IPS-18c (cell line): ENCODE data around the gene TUFT1.

Experiments
- H3K4me3 ChIP-seq: 2 replicates; pipeline ENCODE4 v1.7.0; 2013; ENCODE audit warnings: low read depth, mild to moderate bottlenecking, low read length, moderate library complexity; ENCODE audit not compliant: insufficient read depth
- H3K9me3 ChIP-seq: one replicate; pipeline ENCODE4 v1.6.1; 2013; ENCODE audit warnings: mild to moderate bottlenecking, low read length, moderate library complexity; ENCODE audit not compliant: control insufficient read depth, insufficient read depth

The TUFT1 gene

DNA sequence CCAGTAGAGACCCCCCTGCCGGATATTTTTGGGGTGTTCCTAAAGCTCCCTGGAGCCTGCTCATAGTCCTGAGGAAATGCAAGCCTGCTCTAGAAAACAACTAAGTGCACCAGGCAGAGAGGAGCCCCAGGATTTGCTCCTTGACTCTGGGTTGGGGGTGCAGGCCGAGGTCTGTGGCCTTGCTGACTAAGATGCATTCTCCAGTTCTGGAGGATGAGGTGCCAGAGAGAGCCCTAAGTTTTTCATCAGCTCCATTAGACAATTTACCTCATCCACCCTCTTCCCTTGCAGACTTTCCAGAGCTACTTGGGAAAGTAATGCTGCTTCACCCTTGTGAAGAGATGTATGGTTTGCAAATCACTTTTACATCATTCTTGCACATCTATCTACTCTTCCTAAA lies 9.1 kb downstream of the TUFT1 start:
- Histone ChIP-seq H3K4me3 (no peak overlapping the region), H3K9me3 (no peaks in the 10 kb centered on the region)

DNA sequence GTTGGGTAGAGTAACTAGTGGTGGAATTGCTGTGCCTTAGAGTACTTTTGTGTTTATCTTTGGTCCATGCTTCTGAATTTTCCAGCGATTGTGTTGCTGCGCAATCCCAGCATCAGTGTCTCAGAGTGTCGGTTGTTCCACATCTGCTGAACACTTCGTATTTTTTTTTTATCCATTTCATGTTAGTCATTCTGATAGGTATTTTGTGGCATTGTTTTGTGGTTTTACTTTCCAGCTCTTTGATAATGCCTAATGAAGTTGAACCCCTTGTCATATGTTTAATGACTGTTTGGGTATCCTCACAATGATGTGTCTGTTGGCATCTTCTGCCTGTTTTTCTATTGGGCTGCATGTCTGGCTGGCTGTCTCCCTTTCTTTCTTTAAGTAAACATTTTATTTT lies 13.6 kb downstream of the TUFT1 start:
- Histone ChIP-seq H3K4me3 (no peak overlapping the region), H3K9me3 (no peaks in the 10 kb centered on the region)

DNA sequence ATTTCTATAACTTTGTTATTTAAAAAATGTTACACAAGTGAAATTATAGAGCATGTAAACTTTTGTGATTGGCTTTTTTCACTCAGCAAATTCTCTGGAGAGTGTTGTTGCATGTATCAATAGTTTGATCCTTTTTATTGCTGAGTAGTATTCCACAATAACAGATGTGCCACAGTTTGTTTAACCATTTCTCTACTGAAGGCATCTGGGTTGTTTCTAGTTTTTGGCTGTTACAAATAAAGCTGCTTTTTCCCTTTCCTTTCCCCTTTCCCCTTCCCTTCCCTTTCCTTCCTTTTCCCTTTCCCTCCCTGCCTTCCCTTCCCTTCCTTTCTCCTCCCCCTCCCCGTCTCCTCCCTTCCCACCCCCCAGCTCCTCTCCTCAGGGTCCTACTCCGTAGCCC lies 15.9 kb downstream of the TUFT1 start:
- Histone ChIP-seq H3K9me3 (no peaks in the 10 kb centered on the region), H3K4me3 (no peak overlapping the region)

DNA sequence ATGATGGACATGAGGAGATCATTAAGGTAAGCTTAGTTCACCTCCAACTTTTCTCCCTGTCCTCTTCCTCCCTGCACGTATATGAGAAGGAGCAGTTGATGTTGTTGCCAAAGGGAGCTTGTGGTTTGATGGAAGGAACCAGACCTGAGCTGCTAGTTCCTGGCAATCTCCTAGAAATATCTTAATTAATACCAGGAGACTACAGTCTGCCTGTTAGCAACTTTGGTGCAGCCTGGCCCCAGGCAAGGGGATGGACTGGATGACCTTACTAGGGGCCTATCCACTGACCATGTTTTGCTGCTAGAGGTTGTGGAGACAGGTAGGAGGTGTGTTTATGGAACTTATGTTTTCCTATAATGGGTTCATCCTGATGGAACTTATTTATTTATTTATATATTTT lies 22.6 kb downstream of the TUFT1 start:
- no peak overlapping the region for H3K4me3 ChIP-seq
- no peaks in the 10 kb centered on the region for H3K9me3 ChIP-seq

DNA sequence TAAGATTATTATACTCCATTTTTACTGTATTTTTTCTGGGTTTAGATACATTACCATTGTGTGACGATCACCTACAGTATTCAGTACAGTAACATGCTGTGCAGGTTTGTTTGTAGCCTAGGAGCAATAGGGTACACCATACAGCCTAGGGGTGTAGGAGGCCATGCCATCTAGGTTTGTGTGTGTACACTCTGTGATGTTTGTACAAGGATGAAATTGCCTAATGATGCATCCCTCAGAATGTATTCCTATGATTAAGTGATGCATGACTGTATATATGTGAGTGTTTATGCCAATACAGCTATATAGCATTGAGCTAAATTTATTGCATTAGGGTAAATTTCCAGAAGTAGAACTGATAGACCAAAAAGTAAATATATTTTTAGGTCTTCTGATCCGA lies 23.3 kb downstream of the TUFT1 start:
- H3K4me3 ChIP-seq = no peak overlapping the region
- no peaks in the 10 kb centered on the region for H3K9me3 ChIP-seq

DNA sequence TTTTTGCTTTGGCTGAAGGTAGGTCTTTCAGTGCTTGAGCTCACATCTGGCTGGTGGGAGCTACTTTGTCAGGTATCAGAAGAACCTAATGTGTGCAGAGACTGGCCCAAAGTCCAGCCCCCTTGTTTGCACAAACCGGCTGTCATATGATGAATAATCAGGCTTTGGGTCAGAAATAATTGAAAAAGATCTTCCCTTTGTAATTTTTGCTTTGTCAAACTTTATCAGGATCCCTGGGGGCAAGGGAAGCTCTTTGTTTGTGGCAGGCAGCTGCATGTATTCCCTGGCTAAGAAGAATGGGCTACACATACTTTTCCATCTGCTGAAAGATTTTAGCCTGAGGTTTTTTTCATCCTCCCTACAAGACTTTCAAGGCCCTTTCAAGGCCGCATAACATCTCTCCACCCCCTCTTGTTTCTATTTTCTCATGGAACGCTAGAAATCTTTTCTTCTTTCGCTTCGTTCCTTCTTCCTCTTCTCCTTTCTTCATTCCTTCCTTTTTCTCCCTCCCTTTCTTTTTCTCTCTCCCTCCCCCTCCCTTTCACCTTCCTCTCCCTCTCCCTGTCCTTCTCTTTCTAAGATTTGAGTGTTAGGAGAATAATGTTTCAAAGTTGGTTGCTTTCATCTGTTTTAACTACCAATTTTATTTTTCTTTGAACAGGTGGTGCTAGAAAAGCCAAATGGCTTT lies 25.5 kb downstream of the TUFT1 start:
- Histone ChIP-seq H3K9me3 (no peaks in the 10 kb centered on the region), H3K4me3 (no peak overlapping the region)

DNA sequence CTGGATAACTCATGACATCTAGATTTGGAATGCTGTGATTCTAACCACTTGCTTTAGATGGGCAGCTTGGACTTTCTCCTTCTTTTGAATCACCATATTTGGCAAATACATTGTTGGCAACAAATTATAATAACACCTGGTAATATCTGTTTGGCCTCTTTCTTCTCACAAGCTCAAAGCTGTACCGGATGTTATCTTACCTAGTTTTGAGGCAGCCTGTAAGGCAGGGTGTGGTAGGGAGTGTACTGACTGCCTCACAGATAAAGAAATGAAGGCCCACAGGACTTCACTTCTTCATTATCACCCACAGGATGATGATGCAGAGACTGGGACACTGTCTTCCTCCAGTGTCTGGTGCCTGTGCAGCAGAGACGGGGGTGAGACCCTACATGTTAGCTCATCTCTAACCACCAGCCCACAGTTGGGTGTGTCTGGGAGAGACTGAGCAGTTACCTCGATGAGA lies 28.5 kb downstream of the TUFT1 start:
- Histone ChIP-seq H3K9me3 (no peaks in the 10 kb centered on the region), H3K4me3 (no peak overlapping the region)

DNA sequence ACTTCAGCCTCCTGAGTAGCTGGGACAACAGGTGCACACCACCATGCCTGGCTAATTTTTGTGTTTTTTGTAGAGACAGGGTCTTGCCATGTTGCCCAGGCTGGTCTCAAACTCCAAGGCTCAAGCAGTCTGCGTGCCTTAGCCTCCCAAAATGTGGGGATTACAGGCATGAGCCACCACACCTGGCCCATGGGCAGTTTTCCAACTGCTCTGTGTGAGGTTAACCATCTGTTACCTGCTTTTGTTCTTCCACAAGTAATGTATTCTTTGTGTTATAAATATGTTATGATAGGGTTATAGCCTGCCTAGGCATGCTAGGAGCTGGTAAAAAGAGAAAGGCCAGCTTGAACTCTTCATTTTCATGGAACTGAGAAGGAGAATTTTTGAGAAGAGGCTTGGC lies 30.7 kb downstream of the TUFT1 start:
- no peaks in the 10 kb centered on the region for H3K9me3 ChIP-seq
- H3K4me3 ChIP-seq = no peak overlapping the region

DNA sequence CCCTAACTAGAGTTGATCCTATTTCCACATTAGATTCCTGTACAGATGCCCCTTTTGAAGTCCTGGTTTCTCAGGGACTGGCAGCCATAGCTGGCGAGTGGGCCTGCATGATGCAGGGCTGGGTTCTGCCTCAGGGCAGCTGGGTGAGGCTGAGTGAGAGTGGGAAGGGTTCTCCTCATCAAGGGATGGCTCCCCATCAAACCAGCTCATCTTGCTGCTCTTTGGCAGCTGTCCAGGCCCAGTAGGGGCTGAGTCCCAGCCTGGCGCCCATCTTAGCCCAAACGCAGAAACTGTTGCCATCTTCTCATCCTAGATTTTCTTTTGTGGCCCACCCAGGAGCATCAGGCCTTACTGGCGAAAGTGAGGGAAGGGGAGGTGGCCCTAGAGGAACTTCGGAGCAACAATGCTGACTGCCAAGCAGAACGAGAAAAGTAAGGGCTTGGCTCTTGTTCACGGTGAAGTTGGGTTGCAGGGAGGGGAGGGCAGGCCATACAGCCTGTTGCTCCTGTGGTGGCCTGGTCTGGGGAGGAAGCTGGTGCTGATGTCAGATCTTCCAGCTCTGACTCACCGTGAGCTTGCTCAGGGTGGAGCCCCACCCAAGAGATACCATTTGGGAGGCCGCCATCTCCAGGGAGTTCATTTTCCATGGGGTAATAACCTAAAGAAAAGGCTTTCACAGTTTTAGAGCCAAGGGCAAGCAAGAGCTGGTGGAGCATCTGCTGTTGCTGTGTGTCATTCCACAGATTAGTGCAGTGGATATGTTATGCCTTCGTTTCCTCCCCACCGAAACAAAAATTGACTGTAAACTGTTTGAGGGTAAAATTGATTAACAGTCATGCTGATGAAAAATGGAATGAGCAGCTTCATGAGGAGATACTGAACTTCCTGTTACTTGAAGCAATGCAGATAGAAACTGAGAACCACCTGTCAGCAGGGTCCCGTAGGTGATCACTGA lies 34.7 kb downstream of the TUFT1 start:
- H3K4me3 ChIP-seq = no peak overlapping the region
- H3K9me3 ChIP-seq = no peaks in the 10 kb centered on the region

DNA sequence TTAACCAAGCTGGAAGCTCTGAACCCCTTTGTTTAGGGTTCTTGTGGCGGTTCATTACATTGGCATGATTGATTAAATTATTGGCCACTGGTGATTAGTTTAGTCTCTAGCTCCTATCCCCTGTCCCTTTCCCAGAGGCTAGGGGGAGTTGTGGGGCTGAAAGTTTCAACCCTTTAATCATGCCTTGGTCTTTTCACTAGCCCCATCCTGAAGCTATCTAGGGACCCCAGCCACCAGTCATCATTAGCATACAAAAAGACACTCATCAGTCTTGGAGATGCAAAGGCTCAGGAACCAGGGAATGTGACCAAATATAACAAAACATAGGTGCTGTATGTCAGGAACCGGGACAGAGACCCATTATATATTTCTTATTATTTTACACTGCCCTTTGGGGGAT lies 37.1 kb downstream of the TUFT1 start:
- Histone ChIP-seq H3K9me3 (no peaks in the 10 kb centered on the region), H3K4me3 (no peak overlapping the region)

DNA sequence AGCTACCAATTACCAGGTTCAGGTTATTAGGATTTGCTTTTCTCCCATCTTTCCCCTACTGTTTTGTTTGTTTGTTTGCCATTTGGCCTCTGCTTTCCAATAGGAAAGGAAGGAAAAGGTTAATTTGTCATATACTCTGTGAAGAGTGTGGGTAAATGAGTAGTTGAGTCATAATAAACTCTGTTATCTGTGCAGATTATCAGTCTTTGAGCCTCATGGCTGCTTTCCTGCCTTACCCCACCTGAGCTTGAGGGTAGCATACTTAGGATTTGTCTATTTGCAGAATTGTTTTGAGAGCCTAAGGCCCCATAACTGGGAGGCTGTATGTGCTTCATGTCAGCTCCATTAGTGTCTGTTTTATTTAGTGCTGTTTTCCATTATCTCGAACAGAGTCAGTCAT lies 38.8 kb downstream of the TUFT1 start:
- H3K4me3 ChIP-seq = no peak overlapping the region

DNA sequence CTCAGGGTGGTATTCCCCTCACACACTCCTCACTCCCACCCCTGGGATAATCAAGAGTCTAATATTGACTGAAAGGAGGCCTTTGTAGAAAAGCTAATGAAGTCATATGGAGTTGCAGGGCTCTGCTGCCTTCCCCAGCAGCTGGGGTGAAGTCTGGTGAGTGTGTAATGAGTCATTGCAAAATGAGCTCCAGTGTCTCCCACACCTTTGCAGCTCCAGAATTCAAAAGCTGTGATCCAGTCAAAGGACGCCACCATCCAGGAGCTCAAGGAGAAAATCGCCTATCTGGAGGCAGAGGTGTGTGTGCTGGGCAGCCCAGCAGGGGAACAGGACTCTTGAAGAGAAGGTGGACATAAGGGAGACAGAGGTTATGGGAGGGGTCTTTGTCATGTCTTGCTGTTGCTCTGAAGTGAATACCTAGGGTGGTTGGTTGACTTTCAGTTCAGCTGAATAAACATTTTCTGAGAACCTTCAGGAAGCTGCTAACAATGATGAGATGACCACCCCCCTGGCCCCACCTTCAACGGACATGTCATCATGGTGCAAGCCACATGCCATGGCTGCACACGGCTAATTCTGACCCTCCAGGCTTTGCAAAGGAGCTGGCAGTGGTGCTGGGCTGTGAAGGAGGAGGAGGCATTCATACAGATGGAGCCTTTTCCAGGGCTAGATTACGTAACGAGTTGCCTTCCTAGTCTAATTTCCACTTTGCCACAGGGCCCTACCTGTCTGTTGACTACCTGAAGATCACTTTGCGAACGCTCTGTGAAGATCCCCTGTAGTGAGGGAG lies 39.5 kb downstream of the TUFT1 start:
- Histone ChIP-seq H3K9me3 (no peaks in the 10 kb centered on the region), H3K4me3 (no peak overlapping the region)

More for the DNA sequence above, 38.8 kb downstream of the TUFT1 start:
- H3K9me3 ChIP-seq = no peaks in the 10 kb centered on the region

DNA sequence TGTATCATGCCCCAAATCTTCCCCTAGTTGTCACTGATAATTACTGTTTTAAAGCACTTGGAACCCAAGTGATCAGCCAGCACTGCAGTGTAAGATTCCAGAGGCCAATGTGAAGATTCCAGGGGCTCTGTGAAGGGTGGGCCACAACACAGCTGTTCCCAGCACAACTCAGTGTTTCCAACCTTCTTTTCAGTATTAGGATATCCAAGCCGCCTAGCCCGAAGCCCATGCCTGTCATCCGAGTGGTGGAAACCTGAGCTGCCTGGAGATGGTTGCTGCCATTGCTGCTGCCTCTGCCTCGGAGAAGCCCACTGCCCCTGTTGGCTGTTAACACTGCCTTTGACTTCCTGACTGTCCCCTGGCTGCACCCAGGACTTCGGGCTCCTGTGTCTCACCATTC lies 41.3 kb downstream of the TUFT1 start:
- Histone ChIP-seq H3K9me3 (no peaks in the 10 kb centered on the region), H3K4me3 (no peak overlapping the region)

DNA sequence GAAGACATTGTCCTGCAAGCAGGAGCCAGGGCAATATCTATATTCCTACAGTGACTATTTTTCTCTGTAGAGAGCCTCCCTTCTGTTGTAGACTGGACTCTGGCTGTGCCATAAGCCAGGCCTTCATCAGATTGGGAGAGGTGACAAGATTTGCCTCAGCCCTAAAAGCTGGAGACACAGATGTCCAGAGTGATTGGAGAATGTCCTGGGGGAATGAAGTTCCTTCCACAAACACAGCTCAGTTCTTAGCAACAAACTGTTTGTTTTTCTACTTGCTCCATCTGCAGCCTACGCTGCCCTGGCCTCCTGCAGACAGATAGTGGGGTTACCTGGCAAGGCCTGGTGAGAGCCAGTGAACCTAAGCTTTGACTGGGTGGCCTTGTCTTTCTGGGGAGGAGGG lies 41.8 kb downstream of the TUFT1 start:
- Histone ChIP-seq H3K4me3 (no peak overlapping the region), H3K9me3 (no peaks in the 10 kb centered on the region)

DNA sequence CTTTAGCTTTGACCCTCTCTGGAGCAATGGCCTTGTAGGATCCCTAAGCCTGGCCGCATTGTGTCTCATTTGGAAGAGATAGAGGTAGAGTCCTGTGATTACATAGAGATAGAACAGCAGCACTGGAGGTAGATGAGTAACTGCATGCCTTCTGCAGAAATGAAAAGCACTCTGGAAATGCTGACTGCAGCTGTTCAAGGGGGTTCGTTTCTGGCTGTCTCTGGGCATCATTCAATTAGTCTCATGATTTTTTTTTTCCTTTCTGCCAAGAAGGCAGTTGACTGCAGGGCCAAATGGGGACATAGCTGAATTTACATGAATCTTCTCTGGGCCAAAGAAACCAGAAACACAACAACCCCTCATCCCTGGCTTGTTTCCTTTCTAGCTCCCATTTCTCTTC lies 43.7 kb downstream of the TUFT1 start:
- no peak overlapping the region for H3K4me3 ChIP-seq
- no peaks in the 10 kb centered on the region for H3K9me3 ChIP-seq

DNA sequence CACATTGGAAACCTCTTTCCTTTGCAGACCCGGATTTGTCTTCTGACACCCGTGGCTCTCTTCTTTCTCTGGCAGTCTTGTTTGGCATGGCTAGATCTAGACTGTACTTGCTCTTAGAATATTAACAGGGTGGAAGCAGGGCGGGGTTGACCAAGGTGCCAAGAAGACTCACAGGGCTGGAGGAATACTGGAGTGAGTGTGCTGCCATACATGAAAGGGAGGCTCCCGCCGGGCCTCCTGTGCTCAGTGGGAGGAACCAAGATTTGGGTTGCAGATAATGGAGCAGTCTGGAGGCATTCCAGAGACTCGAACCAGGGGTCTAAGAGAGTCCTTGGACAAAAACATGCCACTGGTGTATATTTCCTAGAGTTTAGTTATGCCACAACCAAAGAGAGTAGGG lies 44.2 kb downstream of the TUFT1 start:
- H3K4me3 ChIP-seq = no peak overlapping the region
- no peaks in the 10 kb centered on the region for H3K9me3 ChIP-seq

DNA sequence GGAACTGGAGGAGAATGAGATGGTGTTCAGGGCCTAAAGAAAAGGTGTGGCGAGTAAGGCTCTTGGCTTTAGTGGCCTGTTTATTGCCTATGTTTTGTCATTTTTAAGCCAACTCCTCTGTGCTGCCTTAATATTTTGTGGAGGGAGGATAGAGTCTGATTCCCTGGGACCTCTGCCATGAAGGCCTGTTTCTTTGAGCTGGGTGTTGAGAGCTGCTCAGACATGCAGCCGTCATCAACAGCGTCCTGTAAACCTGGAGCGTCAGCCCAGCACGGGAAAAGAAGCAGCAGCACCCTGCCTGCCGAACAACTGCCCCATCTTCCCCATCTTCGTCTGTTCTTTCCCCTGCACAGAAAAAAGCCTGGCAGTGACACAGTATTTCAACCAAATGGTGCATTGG lies 44.7 kb downstream of the TUFT1 start:
- Histone ChIP-seq H3K9me3 (no peaks in the 10 kb centered on the region), H3K4me3 (no peak overlapping the region)

DNA sequence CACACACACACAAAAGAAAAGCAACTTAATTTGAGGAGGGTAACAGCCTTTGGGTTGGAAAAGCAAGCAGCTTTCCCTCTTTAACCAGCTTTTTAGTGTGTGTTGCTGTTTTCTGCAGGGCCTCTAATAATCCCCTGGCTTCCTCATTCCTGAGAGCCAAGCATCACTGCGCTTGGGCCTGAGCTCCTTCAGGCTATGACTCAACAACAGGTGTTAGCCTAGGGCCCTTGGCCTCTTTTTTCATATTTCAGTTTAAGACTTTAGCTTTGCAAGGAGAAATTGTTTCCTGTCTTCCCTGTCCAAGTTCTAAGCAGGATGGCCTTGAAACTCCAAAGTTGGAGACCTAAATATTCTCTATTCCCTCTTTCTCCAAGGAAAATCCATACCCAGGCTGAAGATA lies 45.5 kb downstream of the TUFT1 start:
- Histone ChIP-seq H3K9me3 (no peaks in the 10 kb centered on the region), H3K4me3 (no peak overlapping the region)
